ENCODE measurements around the gene DHRS4L2. TPM values are rescaled to one million over a fixed set of nuclear protein-coding genes. Genes with fewer than 3 reads are reported as not detected.
"Not testable (repeated sequence)": the region's sequence is repeated elsewhere in the genome, so short reads cannot be mapped to it uniquely, and the experiment has no call there.

The DHRS4L2 gene
- total and polyA plus RNA-seq, 2 of the 4 experiments (the other 2 are of a cell fraction), result 11.1 to 19.6 TPM

DNA sequence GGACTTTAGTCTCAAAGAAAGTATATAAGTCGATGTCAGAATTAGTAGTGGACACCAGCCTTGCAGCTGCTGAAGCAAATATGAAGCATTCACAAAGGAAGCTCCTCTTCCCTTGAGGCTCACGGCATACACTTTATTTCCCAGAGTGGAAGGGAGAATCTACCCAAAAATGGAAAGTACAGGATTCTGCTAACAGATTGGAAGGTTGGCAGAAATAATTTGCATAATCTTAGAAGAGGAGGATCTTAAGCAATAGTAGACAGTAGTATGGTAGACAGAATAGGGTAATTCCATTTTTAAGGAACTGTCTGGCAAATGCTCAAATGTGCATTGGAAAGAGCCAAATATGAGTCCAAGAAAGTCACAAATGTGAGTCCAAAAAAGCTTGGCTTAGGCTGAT lies 32.9 kb upstream of the DHRS4L2 start:
- H3K9me1 ChIP-seq (ENCODE audit: insufficient read depth, low read length); BruUV-seq (replicated peaks); H2BK5ac ChIP-seq (ENCODE audit: low read depth, low read length, poor library complexity, severe bottlenecking); H3K9me3 ChIP-seq (ENCODE audit: control insufficient read depth, insufficient read depth, low read length); H4K91ac ChIP-seq (ENCODE audit: insufficient read depth, low read depth, low read length); in situ Hi-C loops (cut with MboI; ENCODE audit: low sequenced_read_pairs); H3K23ac ChIP-seq (ENCODE audit: low read depth, low read length); ATAC-seq (ENCODE audit: low read depth); H2AFZ ChIP-seq (replicated peaks; ENCODE audit: low read length, poor library complexity); H4K8ac ChIP-seq (ENCODE audit: low read depth in 2 of 2, low read length in 2 of 2); H3K4ac ChIP-seq (ENCODE audit: low read depth, low read length); H3K4me3 ChIP-seq (ENCODE audit: insufficient read depth, low read depth, low read length); H3K14ac ChIP-seq (replicated peaks; ENCODE audit: low read depth, low read length); H4K20me1 ChIP-seq (ENCODE audit: insufficient read depth, low read length); DNase-seq; intact Hi-C loops (cut with micrococcal nuclease); H3K4me2 ChIP-seq (ENCODE audit: low read depth, low read length); H2BK20ac ChIP-seq (ENCODE audit: low read depth, low read length); H3K36me3 ChIP-seq (ENCODE audit: control insufficient read depth, insufficient read depth, low read length); CTCF ChIA-PET; H3K9ac ChIP-seq (ENCODE audit: low read depth, low read length); H3K4me1 ChIP-seq (ENCODE audit: control insufficient read depth, insufficient read depth, low read length); H3K56ac ChIP-seq (ENCODE audit: extremely low read depth, insufficient read depth, low read length); H3K18ac ChIP-seq (ENCODE audit: low read depth, low read length); H4K5ac ChIP-seq (ENCODE audit: low read depth, low read length); H2AK5ac ChIP-seq (ENCODE audit: low read depth, low read length); H2BK15ac ChIP-seq (ENCODE audit: low read depth, low read length); POLR2A ChIA-PET (ENCODE audit: unreplicated experiment); H2BK120ac ChIP-seq (ENCODE audit: low read depth, low read length); dilution Hi-C loops (cut with HindIII; ENCODE audit: low sequenced_read_pairs, unreplicated experiment); H3K27ac ChIP-seq (ENCODE audit: insufficient read depth, low read length); H2AK9ac ChIP-seq (replicated peaks; ENCODE audit: low read depth, low read length, poor library complexity); H3K27me3 ChIP-seq (ENCODE audit: control insufficient read depth, insufficient read depth, low read length): not testable (repeated sequence)
- peaks cover 2 to 15% of the 10 kb centered on the region in 2 experiments; a peak in 3 of 4 replicates for H3K79me1 ChIP-seq (ENCODE audit: low read depth in 1 of 2, low read length in 2 of 2)
- 80% methylated on average over 1 of the region's 2 CpGs; no CpG with 5 or more reads in 1 of the 2 experiments for WGBS, 2 experiments (ENCODE audit: extremely low coverage in 2 of 2, insufficient read length in 1 of 2)

GRCh38 chr14:23957913-23958569 lies 30.7 kb upstream of the DHRS4L2 start:
- in situ Hi-C loops (cut with MboI; ENCODE audit: low sequenced_read_pairs); H4K91ac ChIP-seq (ENCODE audit: insufficient read depth, low read depth, low read length); dilution Hi-C loops (cut with HindIII; ENCODE audit: low sequenced_read_pairs, unreplicated experiment); H3K56ac ChIP-seq (ENCODE audit: extremely low read depth, insufficient read depth, low read length); H2AK9ac ChIP-seq (replicated peaks; ENCODE audit: low read depth, low read length, poor library complexity); H4K8ac ChIP-seq (ENCODE audit: low read depth in 2 of 2, low read length in 2 of 2); H3K9me1 ChIP-seq (ENCODE audit: insufficient read depth, low read length); H3K4ac ChIP-seq (ENCODE audit: low read depth, low read length); CTCF ChIA-PET; H2AFZ ChIP-seq (replicated peaks; ENCODE audit: low read length, poor library complexity); H3K23ac ChIP-seq (ENCODE audit: low read depth, low read length); H2BK120ac ChIP-seq (ENCODE audit: low read depth, low read length); BruUV-seq (replicated peaks); H3K9ac ChIP-seq (ENCODE audit: low read depth, low read length); H2BK5ac ChIP-seq (ENCODE audit: low read depth, low read length, poor library complexity, severe bottlenecking); H3K4me3 ChIP-seq (ENCODE audit: insufficient read depth, low read depth, low read length); H2AK5ac ChIP-seq (ENCODE audit: low read depth, low read length); H3K9me3 ChIP-seq (ENCODE audit: control insufficient read depth, insufficient read depth, low read length); H3K36me3 ChIP-seq (ENCODE audit: control insufficient read depth, insufficient read depth, low read length); ATAC-seq (ENCODE audit: low read depth); H3K4me2 ChIP-seq (ENCODE audit: low read depth, low read length); H3K14ac ChIP-seq (replicated peaks; ENCODE audit: low read depth, low read length); intact Hi-C loops (cut with micrococcal nuclease); H3K18ac ChIP-seq (ENCODE audit: low read depth, low read length); DNase-seq; H3K4me1 ChIP-seq (ENCODE audit: control insufficient read depth, insufficient read depth, low read length); H4K5ac ChIP-seq (ENCODE audit: low read depth, low read length); H4K20me1 ChIP-seq (ENCODE audit: insufficient read depth, low read length); H2BK20ac ChIP-seq (ENCODE audit: low read depth, low read length); H2BK15ac ChIP-seq (ENCODE audit: low read depth, low read length); H3K27ac ChIP-seq (ENCODE audit: insufficient read depth, low read length); H3K27me3 ChIP-seq (ENCODE audit: control insufficient read depth, insufficient read depth, low read length); POLR2A ChIA-PET (ENCODE audit: unreplicated experiment): not testable (repeated sequence)
- H3K79me1 ChIP-seq (ENCODE audit: low read depth in 1 of 2, low read length in 2 of 2), result peaks cover 0 to 12% of the 10 kb centered on the region in 2 experiments; a peak in 3 of 4 replicates
- no CpG with 5 or more reads among the region's 9 CpGs for WGBS, 2 experiments (ENCODE audit: extremely low coverage in 2 of 2, insufficient read length in 1 of 2)
